Endothelial cell of umbilical vein (primary cell): ENCODE results near the gene CRTC2. TPM values are rescaled to one million over a fixed set of nuclear protein-coding genes. Genes with fewer than 3 reads are reported as not detected.
A peak's percentile ranks its signal among the peaks of the same experiment; 100 is the strongest.

Experiments used
- BruUV-seq: library from RNA; stranded (reverse); fragments of 400-500 nt; replicated peaks from 2 replicates; lab custom pipeline; 2021; lab: Mats Ljungman, UMichigan
- CTCF ChIA-PET: fragments of 300-600, 350-600 bp; sonication (Branson Sonifier 250); formaldehyde crosslinking; loops from one replicate; lab custom pipeline; 2021; ENCODE audit warnings: antibody characterized with exemption, inconsistent platforms; lab: Charles Lee
- POLR2A ChIA-PET: fragments of 300-600, 350-600 bp; sonication (Branson Sonifier 250); formaldehyde crosslinking; loops from one replicate; lab custom pipeline; 2021; ENCODE audit warnings: antibody characterized with exemption, inconsistent platforms; lab: Charles Lee
- DNase-seq: peaks from one replicate; pipeline ENCODE4 v3.0.0-alpha.2; 2011; ENCODE audit warnings: low read depth, low spot score
- FAIRE-seq: peaks from 2 replicates; lab custom pipeline; 2011; peaks lifted over from hg19 to GRCh38; lab: Jason Lieb, UNC
- H2AFZ ChIP-seq: 2 replicates; pipeline ENCODE4 v1.6.0; 2012; ENCODE audit warnings: low read depth, low read length, control low read depth, inconsistent platforms
- H3K27ac ChIP-seq: 2 replicates; pipeline ENCODE4 v1.5.1; 2011; ENCODE audit warnings: low read depth, mild to moderate bottlenecking, control low read depth, low read length, moderate library complexity; ENCODE audit not compliant: insufficient read depth
- H3K27me3 ChIP-seq, 2 experiments: 2 replicates each; pipeline versions ENCODE4 v1.6.0 to v1.6.1; 2011; ENCODE audit warnings: low read length in 2 of 2, mixed read lengths in 1 of 2; ENCODE audit not compliant: control insufficient read depth in 2 of 2, insufficient read depth in 2 of 2
- H3K36me3 ChIP-seq, 2 experiments: 2 replicates in 1 of 2; 3 replicates in 1 of 2; pipeline ENCODE4 v1.5.1; 2011; ENCODE audit warnings: low read length in 2 of 2, mild to moderate bottlenecking in 1 of 2, moderate library complexity in 1 of 2; ENCODE audit not compliant: control insufficient read depth in 2 of 2, insufficient read depth in 2 of 2; ENCODE audit errors: extremely low read depth in 1 of 2
- H3K4me1 ChIP-seq: 3 replicates; pipeline ENCODE4 v1.5.1; 2011; ENCODE audit warnings: mild to moderate bottlenecking, low read length; ENCODE audit not compliant: control insufficient read depth, insufficient read depth; ENCODE audit errors: extremely low read depth
- H3K4me2 ChIP-seq: 2 replicates; pipeline ENCODE4 v1.6.1; 2011; ENCODE audit warnings: low read length, control low read depth, mixed read lengths; ENCODE audit not compliant: insufficient read depth
- H3K4me3 ChIP-seq, 3 experiments: fragments of 200-600 bp in 1 of 3; sonication (generic), shearing (Covaris generic) in 1 of 3; replicated peaks in 1 of 3; 2 replicates each; pipeline ENCODE4 v1.5.1; 2011 to 2016; ENCODE audit warnings: control low read depth in 3 of 3, low read length in 3 of 3, mild to moderate bottlenecking in 2 of 3, inconsistent platforms in 1 of 3, low read depth in 1 of 3, moderate library complexity in 1 of 3; ENCODE audit not compliant: insufficient read depth in 1 of 3
- H3K79me2 ChIP-seq: 2 replicates; pipeline ENCODE4 v1.6.0; 2012; ENCODE audit warnings: low read length, inconsistent platforms; ENCODE audit not compliant: control insufficient read depth, insufficient read depth
- H3K9ac ChIP-seq: replicated peaks from 2 replicates; pipeline ENCODE3; 2011; ENCODE audit warnings: low read length, control low read depth; ENCODE audit not compliant: insufficient read depth; ENCODE audit errors: extremely low read depth
- H3K9me1 ChIP-seq: replicated peaks from 3 replicates; pipeline ENCODE4 v1.6.0; 2011; ENCODE audit warnings: mild to moderate bottlenecking, low read length; ENCODE audit not compliant: control insufficient read depth, insufficient read depth; ENCODE audit errors: extremely low read depth
- H3K9me3 ChIP-seq: replicated peaks from 2 replicates; pipeline ENCODE4 v1.5.1; 2012; ENCODE audit warnings: low read length, inconsistent platforms; ENCODE audit not compliant: control insufficient read depth, insufficient read depth
- H4K20me1 ChIP-seq: replicated peaks from 2 replicates; pipeline ENCODE3; 2011; ENCODE audit warnings: mild to moderate bottlenecking, low read length; ENCODE audit not compliant: control insufficient read depth, insufficient read depth; ENCODE audit errors: extremely low read depth
- CTCF ChIP-seq, 2 donors: IDR thresholded peaks; 1 replicate in 1 of 2; 2 replicates in 1 of 2; pipeline ENCODE4 v1.5.1; 2011; ENCODE audit warnings: low read length in 2 of 2, mild to moderate bottlenecking in 2 of 2, moderate library complexity in 2 of 2, control low read depth in 1 of 2, inconsistent platforms in 1 of 2, low read depth in 1 of 2; ENCODE audit not compliant: insufficient read depth in 1 of 2; ENCODE audit errors: extremely low read depth in 1 of 2
- EZH2 ChIP-seq: IDR thresholded peaks from 2 replicates; pipeline ENCODE4 v1.6.1; 2012; ENCODE audit warnings: borderline replicate concordance, low read depth, mild to moderate bottlenecking, moderate library complexity, low read length, inconsistent platforms; ENCODE audit not compliant: severe bottlenecking
- FOS ChIP-seq: IDR thresholded peaks from 2 replicates; pipeline ENCODE4 v1.6.1; 2011; ENCODE audit warnings: mild to moderate bottlenecking, low read length, moderate library complexity, borderline replicate concordance; ENCODE audit not compliant: insufficient read depth
- GATA2 ChIP-seq: IDR thresholded peaks from 2 replicates; pipeline ENCODE4 v1.7.0; 2011; ENCODE audit warnings: low read depth, mild to moderate bottlenecking, moderate library complexity, mixed read lengths, low read length; ENCODE audit not compliant: insufficient read length, insufficient read depth
- JUN ChIP-seq: IDR thresholded peaks from 2 replicates; pipeline ENCODE4 v1.6.1; 2011; ENCODE audit warnings: borderline replicate concordance, low read depth; ENCODE audit not compliant: insufficient read length, insufficient read depth
- MAX ChIP-seq: IDR thresholded peaks from 2 replicates; pipeline ENCODE4 v1.6.1; 2011; ENCODE audit not compliant: insufficient read depth, insufficient read length
- MYC ChIP-seq: IDR thresholded peaks from one replicate; pipeline ENCODE4 v1.6.1; 2011; ENCODE audit warnings: mild to moderate bottlenecking, low read depth, low read length
- POLR2A ChIP-seq: IDR thresholded peaks from 2 replicates; pipeline ENCODE4 v1.6.1; 2012; ENCODE audit warnings: low read depth, mild to moderate bottlenecking, control low read depth, low read length
- POLR2AphosphoS5 ChIP-seq: IDR thresholded peaks from 2 replicates; pipeline ENCODE4 v1.6.1; 2012; ENCODE audit warnings: low read depth, mild to moderate bottlenecking, control low read depth, low read length, moderate library complexity; ENCODE audit not compliant: insufficient read depth
- dilution Hi-C: fragments of 300-500 bp; cut with MboI; formaldehyde crosslinking; loops from one replicate; pipeline ENCODE4 v1.15.0; 2019; ENCODE audit warnings: low sequenced_read_pairs; ENCODE audit not compliant: extremely low pct_ligation_motif_present
- intact Hi-C: fragments of 100-400 bp; cut with micrococcal nuclease; formaldehyde crosslinking; loops from one replicate; pipeline ENCODE4 v1.10.0; 2022
- polyA plus RNA-seq, 4 experiments: library from polyadenylated mRNA; depleted of rRNA in 3 of 4; stranded (reverse) in 3 of 4; unstranded in 1 of 4; fragments of >200 nt; gene quantifications; 2 replicates each; pipeline versions ENCODE4 v1.2.1 to v1.2.3, GENCODE V29; 2011 to 2012; ENCODE audit warnings: missing spikeins in 1 of 4
- total RNA-seq: library from RNA; stranded (reverse); gene quantifications from 2 replicates; pipeline ENCODE4 v1.2.3, GENCODE V29; 2021

Gene CRTC2
- total and polyA plus RNA-seq, 2 donors (not counting 3 experiments of a cell fraction or from before 2014, with no cell fraction given): 40.2 to 42.2 TPM

- H4K20me1 ChIP-seq: no peaks in the 10 kb centered on the region
- H2AFZ ChIP-seq: peak overlapping the region; percentile 8
- peaks cover 9% of the 10 kb centered on the region for H3K4me1 ChIP-seq
- no peaks in the 10 kb centered on the region for H3K9me3 ChIP-seq
- H3K9ac ChIP-seq: no peak overlapping the region
- dilution Hi-C loops: no loop called here
- H3K27me3 ChIP-seq: no peaks in the 10 kb centered on the region
- H3K27ac ChIP-seq: peak overlapping the region; percentile 63
- BruUV-seq: no TSS peak
- peak overlapping the region in 2 of 3 experiments; percentile 42 to 88 for H3K4me3 ChIP-seq
- H3K9me1 ChIP-seq: no peaks in the 10 kb centered on the region
- intact Hi-C loops: no loop called here
- CTCF ChIA-PET: interaction anchor here (1.0 to 5.3 kb wide), 10 partner anchors 13 to 148 kb away, joined by 3 to 65 read pairs (median 23); partner anchors contain the start of genes CREB3L4, CRTC2, JTB and SLC39A1
- H3K36me3 ChIP-seq: peaks cover 2 to 39% of the 10 kb centered on the region in 2 experiments
- peak overlapping the region; percentile 73 for H3K4me2 ChIP-seq
- no peak for DNase-seq
- H3K79me2 ChIP-seq: peaks cover 16% of the 10 kb centered on the region
- TF ChIP-seq EZH2: no peak
- TF ChIP-seq POLR2A: no peak
- no peak for TF ChIP-seq JUN
- TF ChIP-seq POLR2AphosphoS5: no peak
- TF ChIP-seq FOS: no peak
- TF ChIP-seq GATA2: no peak
- TF ChIP-seq MYC: no peak
- TF ChIP-seq CTCF (IDR thresholded peaks at IDR 0.05; ENCODE audit: extremely low read depth in 1 of 2, insufficient read depth in 1 of 2, low read depth in 1 of 2, low read length in 2 of 2): no peak
- no peak for TF ChIP-seq MAX
- no peak for FAIRE-seq
- POLR2A ChIA-PET: no interaction called here
These were observed 13.6 kb downstream of the CRTC2 start for GRCh38 chr1:153944827-153945117.
